Measurements from ENCODE around the gene TSKS.

GRCh38 chr19:49803529-49803856 lies 40.4 kb upstream of the TSKS start:
- TF ChIP-seq CTCF (IDR thresholded peaks at IDR 0.05) (no peak), POLR2A (IDR thresholded peaks at IDR 0.05) (no peak)
